MM.1S (cell line): ENCODE measurements around the gene HTR3D.

ENCODE experiments used
- DNase-seq: peaks from one replicate; pipeline ENCODE4 v3.0.0-alpha.2; 2015
- H2AFZ ChIP-seq: fragments of 300-600 bp; sonication (generic); 2 replicates; pipeline ENCODE4 v1.6.0; 2016; ENCODE audit warnings: antibody characterized with exemption, low read length
- H3F3A ChIP-seq: fragments of 300-600 bp; sonication (generic); 2 replicates; pipeline ENCODE4 v1.6.1; 2016; ENCODE audit warnings: mild to moderate bottlenecking, antibody characterized with exemption, low read length, moderate library complexity, mixed read lengths; ENCODE audit not compliant: insufficient read depth
- H3K27ac ChIP-seq: fragments of 300-600 bp; sonication (generic); 2 replicates; pipeline ENCODE4 v1.5.1; 2016; ENCODE audit warnings: mild to moderate bottlenecking, low read length
- H3K27me3 ChIP-seq: fragments of 300-600 bp; sonication (generic); replicated peaks from 2 replicates; pipeline ENCODE4 v1.6.0; 2016; ENCODE audit warnings: low read length; ENCODE audit not compliant: insufficient read depth
- H3K36me3 ChIP-seq: fragments of 300-600 bp; sonication (generic); replicated peaks from 2 replicates; pipeline ENCODE4 v1.6.1; 2016; ENCODE audit warnings: mild to moderate bottlenecking, low read length, mixed read lengths; ENCODE audit not compliant: insufficient read depth
- H3K4me1 ChIP-seq: fragments of 300-600 bp; sonication (generic); 2 replicates; pipeline ENCODE4 v1.6.1; 2016; ENCODE audit warnings: low read length, mixed read lengths
- H3K4me2 ChIP-seq: fragments of 300-600 bp; sonication (generic); 2 replicates; pipeline ENCODE4 v1.6.0; 2016; ENCODE audit warnings: low read depth, low read length
- H3K4me3 ChIP-seq: fragments of 300-600 bp; sonication (generic); 2 replicates; pipeline ENCODE4 v1.5.1; 2016; ENCODE audit warnings: low read length, mixed read lengths
- H3K79me2 ChIP-seq: fragments of 300-600 bp; sonication (generic); 2 replicates; pipeline ENCODE4 v1.6.1; 2016; ENCODE audit warnings: mixed run types, low read length, mixed read lengths
- H3K9ac ChIP-seq: fragments of 300-600 bp; sonication (generic); 2 replicates; pipeline ENCODE4 v1.6.1; 2016; ENCODE audit warnings: low read length, mixed read lengths
- H3K9me2 ChIP-seq: fragments of 300-600 bp; sonication (generic); replicated peaks from 2 replicates; pipeline ENCODE4 v1.6.1; 2016; ENCODE audit warnings: mild to moderate bottlenecking, low read length, mixed read lengths; ENCODE audit not compliant: insufficient read depth
- H3K9me3 ChIP-seq: fragments of 300-600 bp; sonication (generic); replicated peaks from 2 replicates; pipeline ENCODE4 v1.6.1; 2016; ENCODE audit warnings: mild to moderate bottlenecking, low read length, mixed read lengths; ENCODE audit not compliant: insufficient read depth
- H4K20me1 ChIP-seq: fragments of 300-600 bp; sonication (generic); 2 replicates; pipeline ENCODE4 v1.6.1; 2016; ENCODE audit warnings: mild to moderate bottlenecking, low read length, moderate library complexity, mixed read lengths; ENCODE audit not compliant: insufficient read depth
- CTCF ChIP-seq: fragments of 300-600 bp; sonication (generic); IDR thresholded peaks from 2 replicates; pipeline ENCODE4 v1.5.1; 2016; ENCODE audit warnings: antibody characterized with exemption, low read length, mixed read lengths
- EZH2 ChIP-seq: fragments of 300-600 bp; sonication (generic); optimal IDR thresholded peaks from 2 replicates; pipeline ENCODE3; 2017; ENCODE audit warnings: low read depth, mild to moderate bottlenecking, antibody characterized with exemption, low read length, mixed read lengths
- EZH2phosphoT487 ChIP-seq: fragments of 300-600 bp; sonication (generic); IDR thresholded peaks from 2 replicates; pipeline ENCODE4 v1.6.1; 2018; ENCODE audit warnings: antibody characterized with exemption, low read length

The HTR3D gene

GRCh38 chr3:183984749-183985729 is 46.5 kb upstream of the HTR3D start:
- Histone ChIP-seq H3K9me2 (no peaks in the 10 kb centered on the region), H3K4me3 (no peak overlapping the region), H3K79me2 (no peaks in the 10 kb centered on the region), H4K20me1 (no peaks in the 10 kb centered on the region), H3F3A (no peaks in the 10 kb centered on the region), H3K4me2 (no peak overlapping the region), H3K9me3 (no peaks in the 10 kb centered on the region), H3K27ac (no peak overlapping the region), H3K9ac (no peak overlapping the region), H3K4me1 (no peaks in the 10 kb centered on the region), H3K36me3 (no peaks in the 10 kb centered on the region), H2AFZ (no peak overlapping the region), H3K27me3 (no peaks in the 10 kb centered on the region)
- DNase-seq, result no peak
- TF ChIP-seq EZH2phosphoT487 (no peak), EZH2 (no peak), CTCF (no peak)

GRCh38 chr3:183987000-183987600 is 44.4 kb upstream of the HTR3D start:
- no peaks in the 10 kb centered on the region for H3K27me3 ChIP-seq
- TF ChIP-seq EZH2 (no peak), CTCF (no peak)
- H3F3A ChIP-seq, result no peaks in the 10 kb centered on the region
- H4K20me1 ChIP-seq, result no peaks in the 10 kb centered on the region
- H3K27ac ChIP-seq, result no peak overlapping the region
- no peak overlapping the region for H3K4me3 ChIP-seq
- no peaks in the 10 kb centered on the region for H3K9me3 ChIP-seq
- no peak overlapping the region for H2AFZ ChIP-seq
- H3K4me2 ChIP-seq, result no peak overlapping the region
- no peaks in the 10 kb centered on the region for H3K9me2 ChIP-seq
- H3K36me3 ChIP-seq, result no peaks in the 10 kb centered on the region
- no peak for DNase-seq
- no peak overlapping the region for H3K9ac ChIP-seq
- no peaks in the 10 kb centered on the region for H3K4me1 ChIP-seq
- H3K79me2 ChIP-seq, result no peaks in the 10 kb centered on the region

- H3K9me3 ChIP-seq, result no peaks in the 10 kb centered on the region
- no peak overlapping the region for H3K4me2 ChIP-seq
- H4K20me1 ChIP-seq, result no peaks in the 10 kb centered on the region
- H3K9ac ChIP-seq, result no peak overlapping the region
- H3K27ac ChIP-seq, result no peak overlapping the region
- H3K9me2 ChIP-seq, result no peaks in the 10 kb centered on the region
- no peak overlapping the region for H3K4me3 ChIP-seq
- H3F3A ChIP-seq, result no peaks in the 10 kb centered on the region
- H3K27me3 ChIP-seq, result no peaks in the 10 kb centered on the region
- no peak for DNase-seq
- no peak overlapping the region for H2AFZ ChIP-seq
- H3K4me1 ChIP-seq, result no peaks in the 10 kb centered on the region
- no peaks in the 10 kb centered on the region for H3K36me3 ChIP-seq
- no peaks in the 10 kb centered on the region for H3K79me2 ChIP-seq
- TF ChIP-seq EZH2phosphoT487 (no peak), CTCF (no peak), EZH2 (no peak)
These were observed 43.2 kb upstream of the HTR3D start for GRCh38 chr3:183988216-183988790.
